ENCODE measurements around the gene PRXL2A.
"Not testable (repeated sequence)": the region's sequence is repeated elsewhere in the genome, so short reads cannot be mapped to it uniquely, and the experiment has no call there.

PRXL2A gene

GRCh38 chr10:80408242-80409101 lies at the start of gene PRXL2A:
Gene PRXL2A (plus strand): TSS chr10:80408551. CDS start chr10:80420468, 11,917 bp downstream.
- DNase-seq (ENCODE audit: low read depth), result peak; percentile 71

- DNase-seq (ENCODE audit: low read depth), result not testable (repeated sequence)
Observed at GRCh38 chr10:80358925-80359324, 49.4 kb upstream of the PRXL2A start.

- no peak for DNase-seq (ENCODE audit: low read depth)
Observed at GRCh38 chr10:80359644-80360043, 48.7 kb upstream of the PRXL2A start.

- DNase-seq (ENCODE audit: low read depth), result no peak
Observed at GRCh38 chr10:80365510-80365909, 42.8 kb upstream of the PRXL2A start.

GRCh38 chr10:80371467-80371866 lies 36.9 kb upstream of the PRXL2A start:
- no peak for DNase-seq (ENCODE audit: low read depth)

- no peak for DNase-seq (ENCODE audit: low read depth)
Observed at GRCh38 chr10:80372675-80373074, 35.7 kb upstream of the PRXL2A start.

GRCh38 chr10:80373502-80373901 lies 34.8 kb upstream of the PRXL2A start:
- DNase-seq (ENCODE audit: low read depth), result no peak

GRCh38 chr10:80379701-80380100 lies 28.6 kb upstream of the PRXL2A start:
- DNase-seq (ENCODE audit: low read depth), result no peak

GRCh38 chr10:80380185-80380584 lies 28.2 kb upstream of the PRXL2A start:
- no peak for DNase-seq (ENCODE audit: low read depth)

GRCh38 chr10:80382989-80383388 lies 25.4 kb upstream of the PRXL2A start:
- peak; percentile 11 for DNase-seq (ENCODE audit: low read depth)

GRCh38 chr10:80390740-80391139 lies 17.6 kb upstream of the PRXL2A start:
- no peak for DNase-seq (ENCODE audit: low read depth)

- DNase-seq (ENCODE audit: low read depth), result no peak
Observed at GRCh38 chr10:80392250-80392649, 16.1 kb upstream of the PRXL2A start.

GRCh38 chr10:80394358-80394916 lies 13.9 kb upstream of the PRXL2A start:
- no peak for DNase-seq (ENCODE audit: low read depth)

GRCh38 chr10:80397014-80397413 lies 11.3 kb upstream of the PRXL2A start:
- DNase-seq (ENCODE audit: low read depth), result no peak

GRCh38 chr10:80400136-80400804 lies 8.1 kb upstream of the PRXL2A start:
- no peak for DNase-seq (ENCODE audit: low read depth)

- DNase-seq (ENCODE audit: low read depth), result no peak
Observed at GRCh38 chr10:80405035-80405434, 3.3 kb upstream of the PRXL2A start.

- DNase-seq (ENCODE audit: low read depth), result no peak
Observed at GRCh38 chr10:80405626-80406025, 2.7 kb upstream of the PRXL2A start.

- no peak for DNase-seq (ENCODE audit: low read depth)
Observed at GRCh38 chr10:80406204-80406603, 2.1 kb upstream of the PRXL2A start.

- peak; percentile 4 for DNase-seq (ENCODE audit: low read depth)
Observed at GRCh38 chr10:80407812-80408241, 524 bp upstream of the PRXL2A start.

- no peak for DNase-seq (ENCODE audit: low read depth)
Observed at GRCh38 chr10:80409121-80409520, 770 bp downstream of the PRXL2A start.

- no peak for DNase-seq (ENCODE audit: low read depth)
Observed at GRCh38 chr10:80410122-80410521, 1.8 kb downstream of the PRXL2A start.

- no peak for DNase-seq (ENCODE audit: low read depth)
Observed at GRCh38 chr10:80410578-80411145, 2.3 kb downstream of the PRXL2A start.

GRCh38 chr10:80411267-80411668 lies 2.9 kb downstream of the PRXL2A start:
- no peak for DNase-seq (ENCODE audit: low read depth)

Measured in activated T-cell treated with anti-CD3 and anti-CD28 coated beads for 1 hour (primary cell).